GM23338 (cell line): Measurements from ENCODE around the gene ELMO2. TPM values are rescaled to one million over a fixed set of nuclear protein-coding genes. Genes with fewer than 3 reads are reported as not detected.

Experiments
- ATAC-seq: fragments of 200-7000 bp; cut with Tn5 transposase; 3 replicates; pipeline ENCODE4 v1.9.1; 2020
- DNase-seq: peaks from one replicate; pipeline ENCODE4 v3.0.0-alpha.2; 2015; ENCODE audit warnings: low spot score
- H2AFZ ChIP-seq: fragments of 200-600 bp; sonication (generic); 2 replicates; pipeline ENCODE4 v1.8.0; 2016; ENCODE audit warnings: antibody characterized with exemption, mild to moderate bottlenecking, moderate library complexity
- H3F3A ChIP-seq: fragments of 200-600 bp; sonication (generic); replicated peaks from 2 replicates; pipeline ENCODE4 v1.8.0; 2017; ENCODE audit warnings: antibody characterized with exemption, mixed run types, low read depth
- H3K27ac ChIP-seq: fragments of 200-600 bp; sonication (generic); 2 replicates; pipeline ENCODE4 v1.6.1; 2016; ENCODE audit warnings: low read depth
- H3K27me3 ChIP-seq: fragments of 200-600 bp; sonication (generic); 2 replicates; pipeline ENCODE4 v1.8.0; 2016; ENCODE audit warnings: mild to moderate bottlenecking, mixed run types, moderate library complexity; ENCODE audit not compliant: insufficient read depth
- H3K36me3 ChIP-seq: fragments of 200-600 bp; sonication (generic); 2 replicates; pipeline ENCODE4 v1.8.0; 2016; ENCODE audit warnings: mild to moderate bottlenecking; ENCODE audit not compliant: insufficient read depth
- H3K4me1 ChIP-seq: fragments of 200-600 bp; sonication (generic); 2 replicates; pipeline ENCODE4 v1.8.0; 2016; ENCODE audit warnings: mild to moderate bottlenecking, moderate library complexity; ENCODE audit not compliant: insufficient read depth
- H3K4me2 ChIP-seq: fragments of 200-600 bp; sonication (generic); 2 replicates; pipeline ENCODE4 v1.7.1; 2017; ENCODE audit warnings: mixed run types
- H3K4me3 ChIP-seq: fragments of 200-600 bp; sonication (generic); 2 replicates; pipeline ENCODE4 v1.6.1; 2016; ENCODE audit warnings: mixed run types
- H3K79me2 ChIP-seq: fragments of 200-600 bp; sonication (generic); replicated peaks from 2 replicates; pipeline ENCODE4 v1.8.0; 2017; ENCODE audit warnings: mild to moderate bottlenecking; ENCODE audit not compliant: insufficient read depth
- H3K9me2 ChIP-seq: fragments of 200-600 bp; sonication (generic); 2 replicates; pipeline ENCODE4 v1.8.0; 2017; ENCODE audit not compliant: insufficient read depth
- H4K20me1 ChIP-seq: fragments of 200-600 bp; sonication (generic); replicated peaks from 2 replicates; pipeline ENCODE4 v1.8.0; 2017; ENCODE audit warnings: mild to moderate bottlenecking; ENCODE audit not compliant: insufficient read depth
- H3K27ac Mint-ChIP-seq: 2 replicates; pipeline ENCODE4 v1.8.0; 2020; ENCODE audit warnings: inconsistent platforms, mild to moderate bottlenecking, moderate library complexity, mixed read lengths
- H3K27me3 Mint-ChIP-seq: 3 replicates; pipeline ENCODE4 v1.8.0; 2022; ENCODE audit warnings: low read depth, mild to moderate bottlenecking, moderate library complexity, mixed read lengths, inconsistent platforms; ENCODE audit not compliant: insufficient read depth, poor library complexity
- H3K36me3 Mint-ChIP-seq: 3 replicates; pipeline ENCODE4 v1.8.0; 2021; ENCODE audit warnings: low read depth, mild to moderate bottlenecking, inconsistent platforms, moderate library complexity, mixed read lengths
- H3K4me1 Mint-ChIP-seq: 3 replicates; pipeline ENCODE4 v1.8.0; 2020; ENCODE audit warnings: mild to moderate bottlenecking, inconsistent platforms, mixed read lengths
- H3K4me3 Mint-ChIP-seq: 3 replicates; pipeline ENCODE4 v1.8.0; 2021; ENCODE audit warnings: moderate library complexity, mild to moderate bottlenecking, inconsistent platforms, mixed read lengths
- H3K9me3 Mint-ChIP-seq: 3 replicates; pipeline ENCODE4 v1.8.0; 2020; ENCODE audit warnings: moderate library complexity, mild to moderate bottlenecking, inconsistent platforms, mixed read lengths
- CREB1 ChIP-seq: fragments of 250-450 bp; sonication (Bioruptor Pico); IDR thresholded peaks from 2 replicates; pipeline ENCODE4 v1.5.0; 2020; ENCODE audit warnings: low read depth, mild to moderate bottlenecking, moderate library complexity
- ETS1 ChIP-seq: IDR thresholded peaks from 2 replicates; pipeline ENCODE4 v1.6.1; 2016; ENCODE audit warnings: antibody characterized with exemption
- EZH2 ChIP-seq: fragments of 200-600 bp; sonication (generic); IDR thresholded peaks from one replicate; pipeline ENCODE4 v1.8.0; 2017; ENCODE audit warnings: antibody characterized with exemption, mild to moderate bottlenecking, low read depth; ENCODE audit not compliant: unreplicated experiment
- EZH2phosphoT487 ChIP-seq: fragments of 200-600 bp; sonication (generic); IDR thresholded peaks from one replicate; pipeline ENCODE4 v1.8.1; 2018; ENCODE audit warnings: antibody characterized with exemption; ENCODE audit not compliant: unreplicated experiment
- JUNB ChIP-seq: IDR thresholded peaks from one replicate; pipeline ENCODE4 v1.6.1; 2016; ENCODE audit warnings: antibody characterized with exemption; ENCODE audit not compliant: unreplicated experiment
- NANOG ChIP-seq: IDR thresholded peaks from 2 replicates; pipeline ENCODE4 v1.6.1; 2016; ENCODE audit warnings: antibody characterized with exemption, borderline replicate concordance
- POLR2AphosphoS5 ChIP-seq: IDR thresholded peaks from 2 replicates; pipeline ENCODE4 v1.6.1; 2016; ENCODE audit warnings: antibody characterized with exemption, low read depth
- STAT1 ChIP-seq: IDR thresholded peaks from one replicate; pipeline ENCODE4 v1.6.1; 2016; ENCODE audit warnings: antibody characterized with exemption; ENCODE audit not compliant: unreplicated experiment
- ZNF114 ChIP-seq: fragments of 250-450 bp; sonication (Bioruptor Pico); IDR thresholded peaks from 2 replicates; pipeline ENCODE4 v1.5.0; 2020; ENCODE audit warnings: mild to moderate bottlenecking, moderate library complexity
- ZNF331 ChIP-seq: fragments of 250-450 bp; sonication (Bioruptor Pico); IDR thresholded peaks from 2 replicates; pipeline ENCODE4 v1.5.0; 2020; ENCODE audit warnings: low read depth, mild to moderate bottlenecking, moderate library complexity
- polyA plus RNA-seq: library from polyadenylated mRNA; unstranded; fragments of >200 nt; fragmentation: Nextera tagmentation; extraction: Ambion mirVana; gene quantifications from 2 replicates; pipeline ENCODE4 v1.2.1, GENCODE V29; 2016
- total RNA-seq: library from RNA; depleted of rRNA; stranded (reverse); fragments of >200 nt; shearing (Covaris generic); gene quantifications from 2 replicates; pipeline ENCODE4 v1.2.3, GENCODE V29; 2014
- TF ChIP-seq, protein P1 (sequence below): IDR thresholded peaks from one replicate; pipeline ENCODE4 v1.6.1; 2018; ENCODE audit warnings: antibody characterized with exemption; ENCODE audit not compliant: unreplicated experiment
- TF ChIP-seq, protein P2 (sequence below), 2 experiments: fragments of 200-600 bp in 1 of 2; sonication (generic) in 1 of 2; conservative IDR thresholded peaks; 2 replicates each; pipeline versions ENCODE4 v1.5.1 to v1.6.1; 2016 to 2017; ENCODE audit warnings: antibody characterized with exemption in 2 of 2, low read depth in 2 of 2, mild to moderate bottlenecking in 2 of 2, moderate library complexity in 1 of 2

ELMO2 gene
- total and polyA plus RNA-seq, 2 experiments from 2014 or later: 15.1 to 44.1 TPM

- TF ChIP-seq, protein P1, sequence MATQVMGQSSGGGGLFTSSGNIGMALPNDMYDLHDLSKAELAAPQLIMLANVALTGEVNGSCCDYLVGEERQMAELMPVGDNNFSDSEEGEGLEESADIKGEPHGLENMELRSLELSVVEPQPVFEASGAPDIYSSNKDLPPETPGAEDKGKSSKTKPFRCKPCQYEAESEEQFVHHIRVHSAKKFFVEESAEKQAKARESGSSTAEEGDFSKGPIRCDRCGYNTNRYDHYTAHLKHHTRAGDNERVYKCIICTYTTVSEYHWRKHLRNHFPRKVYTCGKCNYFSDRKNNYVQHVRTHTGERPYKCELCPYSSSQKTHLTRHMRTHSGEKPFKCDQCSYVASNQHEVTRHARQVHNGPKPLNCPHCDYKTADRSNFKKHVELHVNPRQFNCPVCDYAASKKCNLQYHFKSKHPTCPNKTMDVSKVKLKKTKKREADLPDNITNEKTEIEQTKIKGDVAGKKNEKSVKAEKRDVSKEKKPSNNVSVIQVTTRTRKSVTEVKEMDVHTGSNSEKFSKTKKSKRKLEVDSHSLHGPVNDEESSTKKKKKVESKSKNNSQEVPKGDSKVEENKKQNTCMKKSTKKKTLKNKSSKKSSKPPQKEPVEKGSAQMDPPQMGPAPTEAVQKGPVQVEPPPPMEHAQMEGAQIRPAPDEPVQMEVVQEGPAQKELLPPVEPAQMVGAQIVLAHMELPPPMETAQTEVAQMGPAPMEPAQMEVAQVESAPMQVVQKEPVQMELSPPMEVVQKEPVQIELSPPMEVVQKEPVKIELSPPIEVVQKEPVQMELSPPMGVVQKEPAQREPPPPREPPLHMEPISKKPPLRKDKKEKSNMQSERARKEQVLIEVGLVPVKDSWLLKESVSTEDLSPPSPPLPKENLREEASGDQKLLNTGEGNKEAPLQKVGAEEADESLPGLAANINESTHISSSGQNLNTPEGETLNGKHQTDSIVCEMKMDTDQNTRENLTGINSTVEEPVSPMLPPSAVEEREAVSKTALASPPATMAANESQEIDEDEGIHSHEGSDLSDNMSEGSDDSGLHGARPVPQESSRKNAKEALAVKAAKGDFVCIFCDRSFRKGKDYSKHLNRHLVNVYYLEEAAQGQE: no peak
- TF ChIP-seq ZNF331 (CRISPR knock-in tag) (no peak), POLR2AphosphoS5 (no peak), CREB1 (no peak), EZH2phosphoT487 (no peak), JUNB (no peak), EZH2 (no peak)
These were observed 38.2 kb downstream of the ELMO2 start (continued) for GRCh38 chr20:46367967-46368901.

DNA sequence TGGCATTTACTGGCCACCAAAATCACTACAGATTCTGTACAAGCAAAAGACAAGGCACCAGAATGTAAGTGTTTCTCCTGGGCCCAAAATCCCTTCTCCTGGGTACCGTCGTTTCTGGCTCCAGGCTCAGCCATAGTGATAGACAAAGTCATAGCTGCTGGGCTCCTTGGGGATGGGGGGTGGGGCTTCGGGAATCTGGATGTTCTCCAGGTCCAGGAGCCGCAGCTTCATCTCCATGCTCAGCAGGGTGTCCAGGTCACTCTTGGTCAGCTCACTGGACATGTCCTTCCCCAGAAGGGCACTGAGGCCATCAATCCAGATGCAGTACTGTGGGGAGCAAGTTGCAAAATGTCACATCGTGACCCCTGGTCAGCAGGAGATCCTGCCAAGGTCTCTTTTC is 39.2 kb downstream of the ELMO2 start:
- H3K4me3 Mint-ChIP-seq: no peak overlapping the region
- peaks cover 4% of the 10 kb centered on the region for H3K27me3 Mint-ChIP-seq
- Histone ChIP-seq H2AFZ (no peak overlapping the region), H3K4me3 (no peak overlapping the region), H3K79me2 (peaks cover 14% of the 10 kb centered on the region), H3K27ac (no peak overlapping the region), H3K9me2 (no peaks in the 10 kb centered on the region), H3K27me3 (no peaks in the 10 kb centered on the region), H4K20me1 (peaks cover 14% of the 10 kb centered on the region), H3F3A (0 out of 2 replicates have a peak, but pooled peaks cover 5% of the 10 kb centered on the region), H3K36me3 (peaks cover 19% of the 10 kb centered on the region), H3K4me2 (no peak overlapping the region), H3K4me1 (peaks cover 13% of the 10 kb centered on the region)
- peaks cover 13% of the 10 kb centered on the region; the same call in 2 of the 3 replicates for H3K4me1 Mint-ChIP-seq
- ATAC-seq: no peak
- H3K9me3 Mint-ChIP-seq: no peaks in the 10 kb centered on the region; the same call in 2 of the 3 replicates
- peaks cover 51% of the 10 kb centered on the region for H3K36me3 Mint-ChIP-seq
- no peak overlapping the region for H3K27ac Mint-ChIP-seq
- no peak for DNase-seq
- TF ChIP-seq, protein P1: no peak
- TF ChIP-seq ZNF114 (no peak), EZH2phosphoT487 (no peak), CREB1 (no peak), EZH2 (no peak), ETS1 (no peak), NANOG (no peak), ZNF331 (CRISPR knock-in tag) (no peak), POLR2AphosphoS5 (no peak), STAT1 (no peak), JUNB (no peak)
- TF ChIP-seq, protein P2, sequence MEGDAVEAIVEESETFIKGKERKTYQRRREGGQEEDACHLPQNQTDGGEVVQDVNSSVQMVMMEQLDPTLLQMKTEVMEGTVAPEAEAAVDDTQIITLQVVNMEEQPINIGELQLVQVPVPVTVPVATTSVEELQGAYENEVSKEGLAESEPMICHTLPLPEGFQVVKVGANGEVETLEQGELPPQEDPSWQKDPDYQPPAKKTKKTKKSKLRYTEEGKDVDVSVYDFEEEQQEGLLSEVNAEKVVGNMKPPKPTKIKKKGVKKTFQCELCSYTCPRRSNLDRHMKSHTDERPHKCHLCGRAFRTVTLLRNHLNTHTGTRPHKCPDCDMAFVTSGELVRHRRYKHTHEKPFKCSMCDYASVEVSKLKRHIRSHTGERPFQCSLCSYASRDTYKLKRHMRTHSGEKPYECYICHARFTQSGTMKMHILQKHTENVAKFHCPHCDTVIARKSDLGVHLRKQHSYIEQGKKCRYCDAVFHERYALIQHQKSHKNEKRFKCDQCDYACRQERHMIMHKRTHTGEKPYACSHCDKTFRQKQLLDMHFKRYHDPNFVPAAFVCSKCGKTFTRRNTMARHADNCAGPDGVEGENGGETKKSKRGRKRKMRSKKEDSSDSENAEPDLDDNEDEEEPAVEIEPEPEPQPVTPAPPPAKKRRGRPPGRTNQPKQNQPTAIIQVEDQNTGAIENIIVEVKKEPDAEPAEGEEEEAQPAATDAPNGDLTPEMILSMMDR (conservative IDR thresholded peaks at IDR 0.05; ENCODE audit: low read depth in 2 of 2): no peak
